Common myeloid progenitor, CD34-positive (primary cell): ENCODE results near the gene COL4A6.

Experiments
- CTCF ChIA-PET: fragments of 350-600 bp; sonication (Branson Sonifier 250); formaldehyde crosslinking; loops from one replicate; lab custom pipeline; 2021; ENCODE audit warnings: antibody characterized with exemption; lab: Charles Lee
- POLR2A ChIA-PET: fragments of 350-600 bp; sonication (Branson Sonifier 250); formaldehyde crosslinking; loops from one replicate; lab custom pipeline; 2021; ENCODE audit warnings: antibody characterized with exemption; lab: Charles Lee
- DNase-seq, 3 donors: peaks; one replicate each; pipeline versions ENCODE4 v3.0.0 to v3.0.0-alpha.2; 2013
- H3K27ac ChIP-seq, 2 experiments: 1 replicate in 1 of 2; 2 replicates in 1 of 2; pipeline ENCODE4 v1.7.0; 2013; ENCODE audit warnings: inconsistent platforms in 2 of 2, low read length in 2 of 2, mild to moderate bottlenecking in 2 of 2, low read depth in 1 of 2, moderate library complexity in 1 of 2; ENCODE audit not compliant: severe bottlenecking in 2 of 2, insufficient read depth in 1 of 2, poor library complexity in 1 of 2
- H3K27me3 ChIP-seq, 5 experiments: replicated peaks in 2 of 5; 1 replicate in 3 of 5; 2 replicates in 2 of 5; pipeline versions ENCODE4 v1.6.1 to v1.7.0; 2013; ENCODE audit warnings: low read length in 4 of 5, mild to moderate bottlenecking in 2 of 5, moderate library complexity in 2 of 5, inconsistent platforms in 1 of 5; ENCODE audit not compliant: insufficient read depth in 5 of 5, control insufficient read depth in 4 of 5
- H3K36me3 ChIP-seq, 4 experiments: 1 replicate in 2 of 4; 2 replicates in 2 of 4; pipeline versions ENCODE4 v1.6.1 to v1.7.0; 2013; ENCODE audit warnings: low read length in 3 of 4, control low read depth in 1 of 4, mild to moderate bottlenecking in 1 of 4; ENCODE audit not compliant: control insufficient read depth in 4 of 4, insufficient read depth in 4 of 4
- H3K4me1 ChIP-seq, 4 experiments: 1 replicate in 3 of 4; 2 replicates in 1 of 4; pipeline versions ENCODE4 v1.6.1 to v1.7.1; 2013; ENCODE audit warnings: low read length in 3 of 4, mild to moderate bottlenecking in 3 of 4, control low read depth in 1 of 4, inconsistent platforms in 1 of 4, moderate library complexity in 1 of 4; ENCODE audit not compliant: control insufficient read depth in 4 of 4, insufficient read depth in 4 of 4; ENCODE audit errors: control extremely low read depth in 1 of 4
- H3K4me3 ChIP-seq, 7 experiments: 1 replicate in 4 of 7; 2 replicates in 3 of 7; pipeline versions ENCODE4 v1.5.1 to v1.7.0; 2013; ENCODE audit warnings: mild to moderate bottlenecking in 7 of 7, low read length in 6 of 7, moderate library complexity in 6 of 7, inconsistent platforms in 2 of 7, low read depth in 2 of 7, control low read depth in 1 of 7; ENCODE audit not compliant: insufficient read depth in 4 of 7, control insufficient read depth in 1 of 7; ENCODE audit errors: extremely low read depth in 1 of 7
- H3K9me3 ChIP-seq, 5 experiments: 1 replicate in 4 of 5; 2 replicates in 1 of 5; pipeline versions ENCODE4 v1.6.1 to v1.7.1; 2013; ENCODE audit warnings: low read length in 4 of 5, mild to moderate bottlenecking in 2 of 5, inconsistent platforms in 1 of 5, low read depth in 1 of 5, moderate library complexity in 1 of 5; ENCODE audit not compliant: control insufficient read depth in 4 of 5, insufficient read depth in 2 of 5; ENCODE audit errors: control extremely low read depth in 1 of 5
- WGBS: methylation state at CpG from one replicate; pipeline ENCODE4 v1.1.5; 2013; ENCODE audit not compliant: insufficient coverage; 5-methylcytosine and 5-hydroxymethylcytosine counted together

Gene COL4A6

GRCh38 chrX:108268434-108269080 lies 169.7 kb downstream of the COL4A6 start:
- H3K4me1 ChIP-seq = peaks cover 0 to 21% (median 14%) of the 10 kb centered on the region in 4 experiments
- 72% methylated on average over 4 of the region's 4 CpGs for WGBS
- ChIA-PET POLR2A (no interaction called here), CTCF (no interaction called here)
- DNase-seq = peak; percentile 5 to 58 (median 55)
- no peak overlapping the region for H3K27ac ChIP-seq
- H3K4me3 ChIP-seq = no peak overlapping the region
- H3K36me3 ChIP-seq = no peaks in the 10 kb centered on the region
- no peaks in the 10 kb centered on the region for H3K9me3 ChIP-seq
- H3K27me3 ChIP-seq = peaks cover 0 to 56% (median 9%) of the 10 kb centered on the region in 5 experiments

GRCh38 chrX:108267557-108267956 lies 170.7 kb downstream of the COL4A6 start:
- H3K4me1 ChIP-seq = peaks cover 0 to 21% (median 14%) of the 10 kb centered on the region in 4 experiments
- peaks cover 0 to 60% (median 10%) of the 10 kb centered on the region in 5 experiments for H3K27me3 ChIP-seq
- 39% methylated on average over 2 of the region's 2 CpGs for WGBS
- DNase-seq = peak in 1 of 3 donors; percentile 7
- CTCF ChIA-PET = no interaction called here
- no peaks in the 10 kb centered on the region for H3K36me3 ChIP-seq
- H3K9me3 ChIP-seq = no peaks in the 10 kb centered on the region
- no peak overlapping the region for H3K27ac ChIP-seq
- no peak overlapping the region for H3K4me3 ChIP-seq
- POLR2A ChIA-PET = no interaction called here

GRCh38 chrX:108264376-108264775 lies 173.8 kb downstream of the COL4A6 start:
- no peak for DNase-seq
- Histone ChIP-seq H3K9me3 (peaks cover 0 to 2% (median 0%) of the 10 kb centered on the region in 5 experiments), H3K4me1 (peaks cover 0 to 2% (median 0%) of the 10 kb centered on the region in 4 experiments), H3K36me3 (no peaks in the 10 kb centered on the region), H3K4me3 (no peak overlapping the region), H3K27me3 (peaks cover 0 to 59% (median 12%) of the 10 kb centered on the region in 5 experiments), H3K27ac (no peak overlapping the region)
- ChIA-PET POLR2A (no interaction called here), CTCF (no interaction called here)
- 71% methylated on average over 2 of the region's 2 CpGs for WGBS

- no peak for DNase-seq
Observed at GRCh38 chrX:108261549-108262203, 176.5 kb downstream of the COL4A6 start.

GRCh38 chrX:108257556-108257955 lies 180.7 kb downstream of the COL4A6 start:
- Histone ChIP-seq H3K9me3 (peaks cover 0 to 5% (median 0%) of the 10 kb centered on the region in 5 experiments), H3K27me3 (peaks cover 0 to 48% (median 9%) of the 10 kb centered on the region in 5 experiments), H3K4me3 (no peak overlapping the region), H3K4me1 (no peaks in the 10 kb centered on the region), H3K27ac (no peak overlapping the region), H3K36me3 (no peaks in the 10 kb centered on the region)
- POLR2A ChIA-PET = interaction anchor here (0.6 kb wide), 1 partner anchor 47 kb away, joined by 3 read pairs; no protein-coding TSS in a partner anchor
- 73% methylated on average over 3 of the region's 5 CpGs for WGBS
- CTCF ChIA-PET = interaction anchor here (1.4 kb wide), 1 partner anchor 33 kb away, joined by 3 read pairs; no protein-coding TSS in a partner anchor
- no peak for DNase-seq

More at GRCh38 chrX:108261549-108262203, 176.5 kb downstream of the COL4A6 start:
- Histone ChIP-seq H3K27me3 (peaks cover 0 to 58% (median 14%) of the 10 kb centered on the region in 5 experiments), H3K4me1 (no peaks in the 10 kb centered on the region), H3K9me3 (peaks cover 0 to 2% (median 0%) of the 10 kb centered on the region in 5 experiments), H3K36me3 (no peaks in the 10 kb centered on the region), H3K27ac (no peak overlapping the region), H3K4me3 (no peak overlapping the region)
- ChIA-PET POLR2A (no interaction called here), CTCF (interaction anchor here (1.5 kb wide), 1 partner anchor 42 kb away, joined by 3 read pairs; no protein-coding TSS in a partner anchor)

GRCh38 chrX:108254636-108255035 lies 183.6 kb downstream of the COL4A6 start:
- DNase-seq = no peak
- CTCF ChIA-PET = no interaction called here
- no peaks in the 10 kb centered on the region for H3K4me1 ChIP-seq

More at GRCh38 chrX:108254636-108255035, 183.6 kb downstream of the COL4A6 start:
- Histone ChIP-seq H3K27me3 (peaks cover 0 to 50% (median 6%) of the 10 kb centered on the region in 5 experiments), H3K27ac (no peak overlapping the region), H3K9me3 (peaks cover 0 to 4% (median 0%) of the 10 kb centered on the region in 5 experiments), H3K36me3 (no peaks in the 10 kb centered on the region), H3K4me3 (no peak overlapping the region)
- POLR2A ChIA-PET = no interaction called here
